CD1c-positive myeloid dendritic cell (primary cell): Measurements from ENCODE around the gene MYO5A.
"Not testable (repeated sequence)": the region's sequence is repeated elsewhere in the genome, so short reads cannot be mapped to it uniquely, and the experiment has no call there.

Source experiments
- DNase-seq: peaks from one replicate; pipeline ENCODE4 v3.0.0-alpha.2; 2016; ENCODE audit errors: extremely low spot score

MYO5A gene

GRCh38 chr15:52505151-52505550 lies 23.5 kb downstream of the MYO5A start:
- peak; percentile 29 for DNase-seq

GRCh38 chr15:52503788-52504496 lies 24.7 kb downstream of the MYO5A start:
- DNase-seq, result peak; percentile 77

- DNase-seq, result no peak
These were observed 26.1 kb downstream of the MYO5A start for GRCh38 chr15:52502608-52503007.

GRCh38 chr15:52499506-52499905 lies 29.2 kb downstream of the MYO5A start:
- DNase-seq, result no peak

- DNase-seq, result no peak
These were observed 30.0 kb downstream of the MYO5A start for GRCh38 chr15:52498706-52499105.

GRCh38 chr15:52496776-52497470 lies 31.8 kb downstream of the MYO5A start:
- peak; percentile 29 for DNase-seq

GRCh38 chr15:52496175-52496574 lies 32.5 kb downstream of the MYO5A start:
- DNase-seq, result no peak

- DNase-seq, result no peak
These were observed 33.6 kb downstream of the MYO5A start for GRCh38 chr15:52495125-52495524.

GRCh38 chr15:52493968-52494367 lies 34.7 kb downstream of the MYO5A start:
- DNase-seq, result no peak

GRCh38 chr15:52492132-52492531 lies 36.5 kb downstream of the MYO5A start:
- DNase-seq, result no peak

- no peak for DNase-seq
These were observed 37.2 kb downstream of the MYO5A start for GRCh38 chr15:52491472-52491871.

GRCh38 chr15:52489430-52489829 lies 39.2 kb downstream of the MYO5A start:
- not testable (repeated sequence) for DNase-seq

- no peak for DNase-seq
These were observed 39.9 kb downstream of the MYO5A start for GRCh38 chr15:52488830-52489229.

GRCh38 chr15:52486003-52486996 lies 42.4 kb downstream of the MYO5A start:
- DNase-seq, result no peak

GRCh38 chr15:52485290-52485689 lies 43.4 kb downstream of the MYO5A start:
- no peak for DNase-seq

GRCh38 chr15:52483707-52484106 lies 45.0 kb downstream of the MYO5A start:
- DNase-seq, result peak; percentile 13

GRCh38 chr15:52481915-52482314 lies 46.8 kb downstream of the MYO5A start:
- DNase-seq, result peak; percentile 79

- no peak for DNase-seq
These were observed 47.7 kb downstream of the MYO5A start for GRCh38 chr15:52480990-52481389.

- no peak for DNase-seq
These were observed 62.0 kb downstream of the MYO5A start for GRCh38 chr15:52466716-52467115.

GRCh38 chr15:52466134-52466701 lies 62.5 kb downstream of the MYO5A start:
- DNase-seq, result peak; percentile 93

GRCh38 chr15:52464478-52464877 lies 64.2 kb downstream of the MYO5A start:
- DNase-seq, result peak; percentile 19

GRCh38 chr15:52464040-52464439 lies 64.6 kb downstream of the MYO5A start:
- DNase-seq, result no peak
